Globus pallidus (tissue), 1 donor: ENCODE data around the gene ZNF511.
A peak's percentile ranks its signal among the peaks of the same experiment; 100 is the strongest.

Experiments used
- DNase-seq: peaks from one replicate; pipeline ENCODE4 v3.0.0-alpha.2; 2015; ENCODE audit warnings: low spot score

ZNF511 gene

GRCh38 chr10:133292919-133293809 is 15.6 kb upstream of the ZNF511 start:
- DNase-seq = no peak

- DNase-seq = no peak
Observed at GRCh38 chr10:133293810-133294119, 14.9 kb upstream of the ZNF511 start.

- DNase-seq = no peak
Observed at GRCh38 chr10:133294189-133294588, 14.5 kb upstream of the ZNF511 start.

- DNase-seq = no peak
Observed at GRCh38 chr10:133295426-133296320, 13.0 kb upstream of the ZNF511 start.

GRCh38 chr10:133297504-133297903 is 11.2 kb upstream of the ZNF511 start:
- DNase-seq = no peak

- DNase-seq = no peak
Observed at GRCh38 chr10:133298466-133298865, 10.2 kb upstream of the ZNF511 start.

GRCh38 chr10:133299224-133299623 is 9.5 kb upstream of the ZNF511 start:
- DNase-seq = no peak

GRCh38 chr10:133299738-133300137 is 9.0 kb upstream of the ZNF511 start:
- no peak for DNase-seq

- no peak for DNase-seq
Observed at GRCh38 chr10:133302230-133302629, 6.5 kb upstream of the ZNF511 start.

GRCh38 chr10:133303206-133303605 is 5.5 kb upstream of the ZNF511 start:
- DNase-seq = no peak

- DNase-seq = no peak
Observed at GRCh38 chr10:133306097-133306476, 2.6 kb upstream of the ZNF511 start.

- DNase-seq = no peak
Observed at GRCh38 chr10:133306941-133307379, 1.8 kb upstream of the ZNF511 start.

GRCh38 chr10:133307776-133308420 is 816 bp upstream of the ZNF511 start:
- DNase-seq = no peak

GRCh38 chr10:133309100-133309719 is 496 bp downstream of the ZNF511 start:
- peak; percentile 86 for DNase-seq

- no peak for DNase-seq
Observed at GRCh38 chr10:133309720-133310398, 1.1 kb downstream of the ZNF511 start.

GRCh38 chr10:133310399-133310755 is 1.7 kb downstream of the ZNF511 start:
- no peak for DNase-seq

GRCh38 chr10:133310789-133311188 is 2.1 kb downstream of the ZNF511 start:
- no peak for DNase-seq

- DNase-seq = no peak
Observed at GRCh38 chr10:133311570-133311969, 2.9 kb downstream of the ZNF511 start.

GRCh38 chr10:133312016-133312768 is 3.5 kb downstream of the ZNF511 start:
- DNase-seq = no peak

GRCh38 chr10:133312769-133313145 is 4.0 kb downstream of the ZNF511 start:
- no peak for DNase-seq

GRCh38 chr10:133313192-133313591 is 4.5 kb downstream of the ZNF511 start:
- no peak for DNase-seq
